NCI-H2081 treated with DMSO at 0.1 percent for 48 hours (cell line): Measurements from ENCODE around the gene OR3A2.
"Not testable (repeated sequence)": the region's sequence is repeated elsewhere in the genome, so short reads cannot be mapped to it uniquely, and the experiment has no call there.

Experiments used
- DNase-seq: peaks from one replicate; lab custom pipeline; 2025; lab: John Stamatoyannopoulos, UW

The OR3A2 gene

GRCh38 chr17:3385869-3386816, at the start of gene OR3A2:
Gene OR3A2, minus strand, starts transcription at chr17:3386308.
- no peak for DNase-seq

GRCh38 chr17:3433741-3434140, 47.6 kb upstream of the OR3A2 start, which contains the start of gene OR1E2:
Gene OR1E2, minus strand, starts transcription at chr17:3433841. Its CDS starts 0 bp downstream, at chr17:3433841.
- DNase-seq: no peak

GRCh38 chr17:3433215-3433614, 47.1 kb upstream of the OR3A2 start:
- not testable (repeated sequence) for DNase-seq

DNA sequence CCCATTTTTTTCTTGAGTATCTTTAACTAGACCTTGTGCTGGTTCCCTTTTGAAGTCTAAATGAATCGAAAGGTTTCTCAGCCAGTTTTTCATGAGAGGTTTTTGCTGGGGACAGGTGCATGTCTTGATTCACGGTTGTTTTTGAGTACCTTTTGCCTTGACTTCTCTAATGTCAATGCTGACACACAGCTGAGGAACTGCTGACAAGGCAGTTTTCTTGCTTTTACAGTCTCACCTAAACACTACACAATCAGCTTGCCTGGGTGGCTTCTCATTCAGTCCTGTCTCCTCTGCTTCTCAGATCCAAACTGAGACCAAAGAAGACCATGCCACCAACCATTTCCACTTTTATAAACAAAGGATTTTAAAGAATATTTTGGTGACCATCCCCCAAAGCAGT, 32.1 kb upstream of the OR3A2 start:
- DNase-seq: no peak

GRCh38 chr17:3415610-3416009, 29.5 kb upstream of the OR3A2 start:
- DNase-seq: no peak

- not testable (repeated sequence) for DNase-seq
Observed at GRCh38 chr17:3412216-3412615, 26.1 kb upstream of the OR3A2 start.

DNA sequence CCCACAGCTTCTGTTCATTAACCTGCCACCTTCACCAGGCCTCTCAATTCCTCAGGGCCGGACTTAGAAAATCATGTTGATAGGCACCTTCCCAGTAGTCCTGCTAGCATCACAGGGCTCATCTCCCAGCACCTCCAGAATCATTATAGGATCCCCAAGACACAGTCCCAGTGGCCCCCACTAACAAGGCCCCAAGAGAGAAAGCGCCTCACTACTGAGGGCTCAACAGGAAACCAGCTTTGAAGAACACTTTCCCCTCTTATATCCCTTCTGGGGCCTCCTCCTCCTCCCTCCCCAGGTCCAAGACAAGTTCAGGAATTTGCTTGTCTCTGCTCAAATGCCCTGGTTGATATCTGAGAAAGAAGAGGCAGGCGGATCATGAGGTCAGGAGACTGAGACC, 25.0 kb upstream of the OR3A2 start, which contains the start of gene OR3A3:
Gene OR3A3 (plus strand): TSS at position 301 of the 400 bp plus-strand sequence.
- no peak for DNase-seq

- not testable (repeated sequence) for DNase-seq
Observed at GRCh38 chr17:3403856-3404255, 17.7 kb upstream of the OR3A2 start.

DNA sequence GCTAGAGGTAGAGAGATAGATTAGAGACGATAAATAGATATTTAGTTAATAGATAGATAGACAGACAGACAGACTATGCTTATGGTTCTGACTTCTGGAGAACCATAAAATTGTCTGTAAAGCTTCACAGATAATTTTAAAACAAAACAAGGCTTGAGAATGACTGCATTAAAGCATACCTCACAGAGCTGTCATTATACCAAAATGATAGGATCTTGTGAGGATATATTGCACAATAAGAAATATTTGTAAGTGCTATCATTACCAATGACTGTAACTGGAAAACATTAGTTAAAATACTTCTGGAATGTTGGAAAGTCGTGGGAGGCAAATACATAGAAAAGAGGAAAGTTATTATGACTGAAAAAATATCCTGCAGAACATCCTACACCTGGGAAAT, 15.7 kb upstream of the OR3A2 start:
- DNase-seq: no peak

DNA sequence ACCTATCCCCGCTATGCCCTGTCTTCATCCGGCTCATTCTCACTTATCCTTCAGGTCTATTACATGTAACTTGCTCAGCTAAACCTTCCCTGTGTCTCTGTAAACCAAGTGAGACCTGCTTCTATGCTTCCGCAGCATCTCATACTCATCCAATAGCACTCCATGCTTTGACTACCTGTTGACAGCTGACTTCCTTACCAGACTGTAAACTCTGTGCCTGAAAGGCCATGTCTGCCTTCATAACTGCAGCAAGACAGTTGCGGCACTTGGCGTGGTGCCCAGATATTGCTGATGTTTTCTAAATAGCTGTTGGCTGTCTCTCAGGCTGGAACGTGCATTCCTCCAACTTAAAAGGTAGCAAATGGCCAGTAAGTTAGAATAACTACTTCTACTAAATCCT, 13.9 kb upstream of the OR3A2 start:
- DNase-seq: no peak

- DNase-seq: no peak
Observed at GRCh38 chr17:3398310-3398709, 12.2 kb upstream of the OR3A2 start, which contains the start of gene OR1E1. Gene OR1E1, minus strand, starts transcription at chr17:3398410. Its CDS starts 0 bp downstream, at chr17:3398410.

DNA sequence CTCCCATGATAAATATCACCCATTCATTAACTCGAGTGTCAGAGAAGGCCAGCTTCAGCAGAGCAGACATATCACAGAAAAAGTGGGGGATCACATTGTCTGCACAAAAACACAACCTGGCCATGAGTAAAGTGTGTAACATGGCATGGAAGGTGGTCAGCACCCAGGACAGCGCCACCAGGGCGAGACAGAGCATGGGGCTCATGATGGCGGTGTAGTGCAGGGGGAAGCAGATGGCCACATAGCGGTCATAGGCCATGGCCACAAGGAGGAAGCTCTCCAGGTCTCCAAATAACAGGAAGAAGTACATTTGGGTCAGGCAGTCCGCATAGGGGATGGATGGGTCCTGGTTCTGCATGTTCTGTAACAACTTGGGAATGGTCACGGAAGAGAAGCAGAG, 11.7 kb upstream of the OR3A2 start:
- DNase-seq: not testable (repeated sequence)

DNA sequence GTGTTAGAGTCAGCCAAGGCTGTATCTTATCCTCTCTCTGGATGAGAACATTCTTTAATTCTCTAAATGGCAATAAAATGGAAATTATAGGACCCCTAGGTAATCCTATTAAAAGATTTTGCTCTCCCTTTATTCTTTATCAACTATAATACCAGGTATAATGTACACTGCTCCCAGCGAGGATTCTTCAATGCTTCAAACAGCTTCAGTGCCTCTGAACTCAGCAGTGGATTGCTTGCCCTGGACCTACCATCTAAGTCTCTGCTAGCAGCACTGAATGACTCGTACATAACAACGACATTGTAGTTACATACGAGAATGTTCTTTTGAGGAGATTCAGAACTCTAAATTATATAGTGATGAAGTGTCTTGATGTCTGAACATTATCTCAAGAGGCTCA, 3.7 kb upstream of the OR3A2 start:
- DNase-seq: no peak

DNA sequence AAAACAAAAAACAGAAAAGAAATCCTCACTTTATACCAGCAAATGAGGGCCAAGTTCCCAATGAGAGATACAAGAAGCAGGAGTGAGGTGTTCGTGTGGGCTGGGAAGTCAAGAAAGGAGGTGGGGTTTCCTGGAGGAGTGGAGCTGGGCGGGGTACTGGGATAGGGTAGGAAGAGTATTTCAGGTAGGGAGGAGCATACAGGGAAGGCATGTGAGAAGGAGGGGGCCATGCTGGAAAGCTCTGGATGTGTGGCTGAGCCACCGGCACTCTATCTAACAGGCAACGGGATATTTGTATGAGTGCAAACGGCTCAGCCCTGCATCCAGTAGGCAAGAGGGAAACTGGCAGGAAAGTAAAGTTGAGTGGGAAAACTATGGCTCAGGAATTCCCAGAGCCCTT, 4.2 kb downstream of the OR3A2 start:
- DNase-seq: no peak

DNA sequence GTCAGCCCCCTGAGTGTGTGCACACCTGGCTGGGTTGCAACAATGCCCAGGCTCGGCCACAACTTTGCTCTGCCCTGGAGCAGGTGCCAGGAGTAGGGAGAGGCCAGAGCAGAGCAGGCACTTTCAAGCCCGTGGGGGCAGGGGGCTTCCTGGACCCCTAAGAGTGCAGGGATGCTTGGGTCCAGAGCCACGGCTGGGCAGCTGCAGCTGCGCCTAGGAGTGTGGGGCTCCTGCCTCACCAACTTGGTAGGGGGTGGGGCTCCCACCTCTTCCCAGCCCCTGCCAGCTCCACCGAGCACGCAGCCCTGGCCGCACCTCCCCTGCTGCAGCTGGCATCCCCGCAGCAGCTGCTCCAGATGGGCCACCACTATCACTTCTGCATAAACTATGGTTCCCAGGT, 7.8 kb downstream of the OR3A2 start:
- no peak for DNase-seq

GRCh38 chr17:3371167-3371566, 14.9 kb downstream of the OR3A2 start:
- not testable (repeated sequence) for DNase-seq

- DNase-seq: not testable (repeated sequence)
Observed at GRCh38 chr17:3342782-3343181, 43.3 kb downstream of the OR3A2 start.

- DNase-seq: no peak
Observed at GRCh38 chr17:3335876-3336275, 50.2 kb downstream of the OR3A2 start.

GRCh38 chr17:3318336-3318735, 67.8 kb downstream of the OR3A2 start:
- DNase-seq: no peak

GRCh38 chr17:3316836-3317235, 69.3 kb downstream of the OR3A2 start:
- DNase-seq: no peak

DNA sequence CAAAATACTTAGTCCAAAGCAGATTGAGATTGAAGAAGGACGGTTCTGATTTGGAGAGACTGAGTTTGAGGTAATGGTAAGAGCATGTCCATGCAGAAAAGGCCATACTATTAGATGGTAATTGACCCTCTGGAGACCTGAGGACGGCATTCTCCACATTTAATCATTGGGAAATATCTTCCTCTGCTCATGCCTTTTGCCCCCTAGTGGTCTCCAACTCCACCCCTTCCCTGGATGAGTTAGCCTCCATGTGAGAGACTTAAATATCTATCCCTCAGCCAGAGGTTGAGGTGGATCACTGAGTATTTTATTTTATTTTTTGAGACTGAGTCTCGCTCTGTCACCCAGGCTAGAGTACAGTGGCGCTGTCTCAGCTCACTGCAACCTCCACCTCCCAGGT, 77.5 kb downstream of the OR3A2 start:
- no peak for DNase-seq

- no peak for DNase-seq
Observed at GRCh38 chr17:3298260-3298659, 87.8 kb downstream of the OR3A2 start, which contains the start of gene OR3A1. Gene OR3A1, minus strand, starts transcription at chr17:3298360. Its CDS starts 5,778 bp downstream, at chr17:3292582.

GRCh38 chr17:3295632-3296031, 90.5 kb downstream of the OR3A2 start:
- no peak for DNase-seq
